ENCODE results near the gene SNX18. TPM values are rescaled to one million over a fixed set of nuclear protein-coding genes. Genes with fewer than 3 reads are reported as not detected.

The SNX18 gene
- total and polyA plus RNA-seq, 10 of the 15 experiments (the other 5 are each of a cell fraction or from before 2014, with no cell fraction given), result 0.27 to 1.7 (median 0.47) TPM

DNA sequence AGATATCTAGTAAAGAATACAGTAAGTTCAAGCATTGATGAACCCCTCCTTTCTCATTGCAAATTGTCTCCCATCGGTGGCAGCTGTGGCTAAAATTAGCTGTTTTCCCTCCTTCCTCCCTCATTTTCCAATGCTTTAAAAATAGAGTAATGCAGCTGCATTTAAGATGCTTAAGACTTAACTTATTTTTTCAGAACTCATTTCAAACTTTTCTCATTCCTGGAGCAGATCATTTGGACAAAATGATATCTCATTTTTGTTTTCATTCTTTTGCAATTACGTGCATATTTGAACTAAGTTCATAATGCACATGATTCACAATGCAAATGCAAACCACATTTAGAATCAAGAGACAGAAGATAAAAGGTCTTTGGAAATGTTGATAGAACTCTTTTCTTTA is 47.4 kb upstream of the SNX18 start:
- ChIA-PET SMC1A (ENCODE audit: uncharacterized antibody, unreplicated experiment) (interaction anchor here (1.2 to 2.3 kb wide), 5 partner anchors 18 to 236 kb away, joined by 3 to 9 read pairs (median 3); no protein-coding TSS in a partner anchor), RAD21 (ENCODE audit: unreplicated experiment) (interaction anchor here (1.1 kb wide), 1 partner anchor 226 kb away, joined by 4 read pairs; no protein-coding TSS in a partner anchor), CTCF (interaction anchor here (0.8 to 3.9 kb wide), 5 partner anchors 15 to 375 kb away, joined by 3 to 29 read pairs (median 4); no protein-coding TSS in a partner anchor), POLR2A (no interaction called here)
- Histone ChIP-seq H3K27ac (ENCODE audit: control insufficient read depth, insufficient read depth) (no peak overlapping the region), H4K20me1 (ENCODE audit: control insufficient read depth, insufficient read depth) (no peaks in the 10 kb centered on the region), H3K79me2 (ENCODE audit: control insufficient read depth, insufficient read depth, low read length) (no peaks in the 10 kb centered on the region), H3K4me1 (ENCODE audit: control insufficient read depth, insufficient read depth, low read length) (peaks cover 5% of the 10 kb centered on the region), H3K9me3 (replicated peaks; ENCODE audit: control insufficient read depth, insufficient read depth, low read length) (no peaks in the 10 kb centered on the region), H3K4me2 (ENCODE audit: control insufficient read depth, insufficient read depth) (0 out of 2 replicates have a peak overlapping the region, but pooled peaks have one; percentile 83), H3K4me3 (no peak overlapping the region), H3K9ac (ENCODE audit: control insufficient read depth, insufficient read depth, low read length) (no peak overlapping the region), H3K27me3 (replicated peaks in 1 of 2; ENCODE audit: control insufficient read depth in 2 of 2, insufficient read depth in 2 of 2, low read length in 1 of 2) (no peaks in the 10 kb centered on the region), H3K36me3 (ENCODE audit: control insufficient read depth in 2 of 2, insufficient read depth in 2 of 2, low read length in 1 of 2) (no peaks in the 10 kb centered on the region), H2AFZ (ENCODE audit: control insufficient read depth, low read depth, low read length) (no peak overlapping the region)
- FAIRE-seq (no peak), DNase-seq (ENCODE audit: low read depth, low spot score) (no peak), ATAC-seq (no peak)
- no TSS peak for BruUV-seq (replicated peaks)
- no peak for TF ChIP-seq ZZZ3 (IDR thresholded peaks at IDR 0.05; ENCODE audit: control insufficient read depth, insufficient read length, low read depth)
- TF ChIP-seq TAF1 (IDR thresholded peaks at IDR 0.05; ENCODE audit: borderline replicate concordance, low read depth, low read length), result no peak
- TF ChIP-seq STAT3 (IDR thresholded peaks at IDR 0.05; ENCODE audit: low read depth, low read length), result no peak
- WGBS (ENCODE audit: insufficient coverage, insufficient replicate concordance, low lambda C conversion rate, missing lambda C conversion rate), result 40% methylated on average over 2 of the region's 2 CpGs
- intact Hi-C loops (cut with micrococcal nuclease; ENCODE audit: unreplicated experiment) (no loop called here), in situ Hi-C loops (cut with MboI) (no loop called here)

GRCh38 chr5:54470677-54471076 is 46.9 kb upstream of the SNX18 start:
- CTCF ChIA-PET, result interaction anchor here (0.8 to 3.9 kb wide), 7 partner anchors 10 to 375 kb away, joined by 3 to 29 read pairs (median 4); no protein-coding TSS in a partner anchor
- TF ChIP-seq CHD4 (IDR thresholded peaks at IDR 0.05) (no peak), FOS (IDR thresholded peaks at IDR 0.05; ENCODE audit: borderline replicate concordance, extremely low read depth, insufficient read length) (no peak), ZBED1 (IDR thresholded peaks at IDR 0.05; ENCODE audit: borderline replicate concordance) (no peak), HDAC6 (IDR thresholded peaks at IDR 0.05; ENCODE audit: unreplicated experiment) (no peak), FOXK2 (IDR thresholded peaks at IDR 0.05) (no peak), PAX5 (IDR thresholded peaks at IDR 0.05; ENCODE audit: borderline replicate concordance, low read depth, low read length) (no peak), SP1 (IDR thresholded peaks at IDR 0.05; ENCODE audit: low read depth, low read length) (no peak), SREBF2 (IDR thresholded peaks at IDR 0.05; ENCODE audit: low read length) (no peak), CTCF (IDR thresholded peaks at IDR 0.05 in 2 of 3, conservative IDR thresholded peaks at IDR 0.05 in 1 of 3; ENCODE audit: control insufficient read depth in 2 of 3, extremely low read depth in 1 of 3, insufficient read depth in 1 of 3, low read depth in 3 of 3, low read length in 3 of 3) (no peak)
- TF ChIP-seq, protein P1, sequence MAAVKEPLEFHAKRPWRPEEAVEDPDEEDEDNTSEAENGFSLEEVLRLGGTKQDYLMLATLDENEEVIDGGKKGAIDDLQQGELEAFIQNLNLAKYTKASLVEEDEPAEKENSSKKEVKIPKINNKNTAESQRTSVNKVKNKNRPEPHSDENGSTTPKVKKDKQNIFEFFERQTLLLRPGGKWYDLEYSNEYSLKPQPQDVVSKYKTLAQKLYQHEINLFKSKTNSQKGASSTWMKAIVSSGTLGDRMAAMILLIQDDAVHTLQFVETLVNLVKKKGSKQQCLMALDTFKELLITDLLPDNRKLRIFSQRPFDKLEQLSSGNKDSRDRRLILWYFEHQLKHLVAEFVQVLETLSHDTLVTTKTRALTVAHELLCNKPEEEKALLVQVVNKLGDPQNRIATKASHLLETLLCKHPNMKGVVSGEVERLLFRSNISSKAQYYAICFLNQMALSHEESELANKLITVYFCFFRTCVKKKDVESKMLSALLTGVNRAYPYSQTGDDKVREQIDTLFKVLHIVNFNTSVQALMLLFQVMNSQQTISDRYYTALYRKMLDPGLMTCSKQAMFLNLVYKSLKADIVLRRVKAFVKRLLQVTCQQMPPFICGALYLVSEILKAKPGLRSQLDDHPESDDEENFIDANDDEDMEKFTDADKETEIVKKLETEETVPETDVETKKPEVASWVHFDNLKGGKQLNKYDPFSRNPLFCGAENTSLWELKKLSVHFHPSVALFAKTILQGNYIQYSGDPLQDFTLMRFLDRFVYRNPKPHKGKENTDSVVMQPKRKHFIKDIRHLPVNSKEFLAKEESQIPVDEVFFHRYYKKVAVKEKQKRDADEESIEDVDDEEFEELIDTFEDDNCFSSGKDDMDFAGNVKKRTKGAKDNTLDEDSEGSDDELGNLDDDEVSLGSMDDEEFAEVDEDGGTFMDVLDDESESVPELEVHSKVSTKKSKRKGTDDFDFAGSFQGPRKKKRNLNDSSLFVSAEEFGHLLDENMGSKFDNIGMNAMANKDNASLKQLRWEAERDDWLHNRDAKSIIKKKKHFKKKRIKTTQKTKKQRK (IDR thresholded peaks at IDR 0.05; ENCODE audit: low read depth, low read length), result no peak

More at GRCh38 chr5:54470677-54471076, 46.9 kb upstream of the SNX18 start:
- ChIA-PET POLR2A (no interaction called here), SMC1A (ENCODE audit: uncharacterized antibody, unreplicated experiment) (interaction anchor here (1.2 to 2.3 kb wide), 5 partner anchors 18 to 236 kb away, joined by 3 to 9 read pairs (median 3); no protein-coding TSS in a partner anchor), RAD21 (ENCODE audit: unreplicated experiment) (no interaction called here)
- H3K9ac ChIP-seq (ENCODE audit: control insufficient read depth, insufficient read depth, low read length), result no peak overlapping the region
- H3K4me3 ChIP-seq, result no peak overlapping the region
- peaks cover 5% of the 10 kb centered on the region for H3K4me1 ChIP-seq (ENCODE audit: control insufficient read depth, insufficient read depth, low read length)
- H4K20me1 ChIP-seq (ENCODE audit: control insufficient read depth, insufficient read depth), result no peaks in the 10 kb centered on the region
- no peaks in the 10 kb centered on the region for H3K79me2 ChIP-seq (ENCODE audit: control insufficient read depth, insufficient read depth, low read length)
- no peaks in the 10 kb centered on the region for H3K36me3 ChIP-seq (ENCODE audit: control insufficient read depth in 2 of 2, insufficient read depth in 2 of 2, low read length in 1 of 2)
- H3K27ac ChIP-seq (ENCODE audit: control insufficient read depth, insufficient read depth), result no peak overlapping the region
- DNase-seq (ENCODE audit: low read depth, low spot score), result no peak
- no peaks in the 10 kb centered on the region for H3K27me3 ChIP-seq (replicated peaks in 1 of 2; ENCODE audit: control insufficient read depth in 2 of 2, insufficient read depth in 2 of 2, low read length in 1 of 2)
- H2AFZ ChIP-seq (ENCODE audit: control insufficient read depth, low read depth, low read length), result no peak overlapping the region
- no peak overlapping the region for H3K4me2 ChIP-seq (ENCODE audit: control insufficient read depth, insufficient read depth)
- no peaks in the 10 kb centered on the region for H3K9me3 ChIP-seq (replicated peaks; ENCODE audit: control insufficient read depth, insufficient read depth, low read length)
- no peak for FAIRE-seq
- intact Hi-C loops (cut with micrococcal nuclease; ENCODE audit: unreplicated experiment), result no loop called here
- 0% methylated on average over 1 of the region's 1 CpG for WGBS (ENCODE audit: insufficient coverage, insufficient replicate concordance, low lambda C conversion rate, missing lambda C conversion rate)
- no TSS peak for BruUV-seq (replicated peaks)
- ATAC-seq, result no peak
- in situ Hi-C loops (cut with MboI), result no loop called here
